CD14-positive monocyte (primary cell): ENCODE results near the gene THAP2. TPM values are rescaled to one million over a fixed set of nuclear protein-coding genes. Genes with fewer than 3 reads are reported as not detected.

ENCODE experiments used
- DNase-seq, 3 donors: peaks; one replicate each; pipeline ENCODE4 v3.0.0-alpha.2; 2011 to 2022
- H2AFZ ChIP-seq: 2 replicates; pipeline ENCODE4 v1.6.0; 2012; ENCODE audit warnings: mild to moderate bottlenecking, low read depth, low read length, inconsistent platforms; ENCODE audit not compliant: insufficient read depth, poor library complexity, severe bottlenecking
- H3K27ac ChIP-seq, 2 donors: 1 replicate in 1 of 2; 2 replicates in 1 of 2; pipeline ENCODE4 v1.5.1; 2012 to 2013; ENCODE audit warnings: low read length in 2 of 2, control low read depth in 1 of 2, inconsistent platforms in 1 of 2, low read depth in 1 of 2, mild to moderate bottlenecking in 1 of 2
- H3K27me3 ChIP-seq, 2 donors: one replicate each; pipeline versions ENCODE4 v1.6.0 to v1.6.1; 2011 to 2013; ENCODE audit warnings: low read length in 2 of 2; ENCODE audit not compliant: control insufficient read depth in 2 of 2, insufficient read depth in 2 of 2
- H3K36me3 ChIP-seq, 2 donors: replicated peaks in 1 of 2; 1 replicate in 1 of 2; 2 replicates in 1 of 2; pipeline versions ENCODE4 v1.5.1 to v1.6.1; 2012 to 2013; ENCODE audit warnings: low read length in 2 of 2, control low read depth in 1 of 2, inconsistent platforms in 1 of 2, mild to moderate bottlenecking in 1 of 2; ENCODE audit not compliant: insufficient read depth in 2 of 2, control insufficient read depth in 1 of 2
- H3K4me1 ChIP-seq, 2 donors: 1 replicate in 1 of 2; 2 replicates in 1 of 2; pipeline versions ENCODE4 v1.5.1 to v1.6.1; 2012 to 2013; ENCODE audit warnings: low read length in 2 of 2, control low read depth in 1 of 2, inconsistent platforms in 1 of 2, mild to moderate bottlenecking in 1 of 2, moderate library complexity in 1 of 2; ENCODE audit not compliant: insufficient read depth in 2 of 2, control insufficient read depth in 1 of 2
- H3K4me2 ChIP-seq: replicated peaks from 2 replicates; pipeline ENCODE3; 2012; ENCODE audit warnings: low read length, moderate library complexity, mild to moderate bottlenecking; ENCODE audit not compliant: poor library complexity, severe bottlenecking; ENCODE audit errors: extremely low read depth
- H3K4me3 ChIP-seq, 3 experiments: fragments of 200-600 bp in 1 of 3; sonication (generic) in 1 of 3; replicated peaks in 1 of 3; 1 replicate in 2 of 3; 2 replicates in 1 of 3; pipeline ENCODE4 v1.5.1; 2011 to 2013; ENCODE audit warnings: low read length in 3 of 3, mild to moderate bottlenecking in 3 of 3, control low read depth in 2 of 3, low read depth in 2 of 3, inconsistent platforms in 1 of 3, moderate library complexity in 1 of 3
- H3K79me2 ChIP-seq: 2 replicates; pipeline ENCODE4 v1.6.0; 2012; ENCODE audit warnings: mild to moderate bottlenecking, control low read depth, inconsistent platforms, low read length, moderate library complexity; ENCODE audit not compliant: insufficient read depth
- H3K9ac ChIP-seq: 2 replicates; pipeline ENCODE4 v1.6.0; 2017; ENCODE audit warnings: low read length, mild to moderate bottlenecking; ENCODE audit not compliant: insufficient read depth, poor library complexity, severe bottlenecking
- H3K9me3 ChIP-seq, 2 donors: replicated peaks in 1 of 2; 1 replicate in 1 of 2; 2 replicates in 1 of 2; pipeline versions ENCODE4 v1.5.1 to v1.6.1; 2012 to 2013; ENCODE audit warnings: low read length in 2 of 2, control low read depth in 1 of 2; ENCODE audit not compliant: control insufficient read depth in 1 of 2, insufficient read depth in 1 of 2
- H4K20me1 ChIP-seq: 2 replicates; pipeline ENCODE4 v1.6.0; 2012; ENCODE audit warnings: mild to moderate bottlenecking, low read length, control low read depth, moderate library complexity; ENCODE audit not compliant: insufficient read depth
- H3K27ac Mint-ChIP-seq, 7 donors: one replicate each; pipeline ENCODE4 v1.8.0; 2020; ENCODE audit warnings: mild to moderate bottlenecking in 7 of 7, mixed read lengths in 7 of 7, moderate library complexity in 6 of 7, inconsistent platforms in 2 of 7
- H3K27me3 Mint-ChIP-seq, 3 donors: one replicate each; pipeline ENCODE4 v1.8.0; 2021 to 2022; ENCODE audit warnings: low read depth in 3 of 3, mild to moderate bottlenecking in 3 of 3, mixed read lengths in 3 of 3, moderate library complexity in 3 of 3, inconsistent platforms in 1 of 3
- H3K36me3 Mint-ChIP-seq, 2 donors: one replicate each; pipeline ENCODE4 v1.8.0; 2020; ENCODE audit warnings: mixed read lengths in 2 of 2, inconsistent platforms in 1 of 2, mild to moderate bottlenecking in 1 of 2
- H3K4me1 Mint-ChIP-seq: one replicate; pipeline ENCODE4 v1.8.0; 2020; ENCODE audit warnings: mild to moderate bottlenecking, mixed read lengths
- H3K4me3 Mint-ChIP-seq, 2 donors: one replicate each; pipeline ENCODE4 v1.8.0; 2020; ENCODE audit warnings: mild to moderate bottlenecking in 2 of 2, mixed read lengths in 2 of 2, moderate library complexity in 1 of 2
- H3K9me3 Mint-ChIP-seq, 7 donors: one replicate each; pipeline ENCODE4 v1.8.0; 2020 to 2022; ENCODE audit warnings: mixed read lengths in 7 of 7, mild to moderate bottlenecking in 6 of 7, moderate library complexity in 6 of 7, inconsistent platforms in 2 of 7
- WGBS: methylation state at CpG from one replicate; pipeline ENCODE4 v1.1.5; 2013; ENCODE audit warnings: missing lambda C conversion rate; ENCODE audit not compliant: insufficient coverage; 5-methylcytosine and 5-hydroxymethylcytosine counted together
- intact Hi-C, 2 donors: fragments of 100-400 bp; cut with micrococcal nuclease; formaldehyde crosslinking; loops; one replicate each; pipeline versions ENCODE4 v1.15.0 to v1.15.1; 2023
- polyA plus RNA-seq, 3 donors: library from polyadenylated mRNA; depleted of rRNA in 1 of 3; unstranded in 2 of 3; stranded (reverse) in 1 of 3; fragments of 300-500 nt in 2 of 3; fragments of >200 nt in 1 of 3; fragmentation: Illumina TruSeq in 2 of 3; gene quantifications; 1 replicate in 2 of 3; 2 replicates in 1 of 3; pipeline ENCODE4 v1.2.3, GENCODE V29; 2012 to 2021
- TF ChIP-seq, protein P1 (sequence below): fragments of 200-600 bp; IDR thresholded peaks from one replicate; pipeline ENCODE4 v1.8.0; 2022; ENCODE audit warnings: antibody characterized with exemption, mild to moderate bottlenecking

Gene THAP2
- polyA plus RNA-seq, 3 donors = 3.5 to 16.3 (median 4.3) TPM

DNA sequence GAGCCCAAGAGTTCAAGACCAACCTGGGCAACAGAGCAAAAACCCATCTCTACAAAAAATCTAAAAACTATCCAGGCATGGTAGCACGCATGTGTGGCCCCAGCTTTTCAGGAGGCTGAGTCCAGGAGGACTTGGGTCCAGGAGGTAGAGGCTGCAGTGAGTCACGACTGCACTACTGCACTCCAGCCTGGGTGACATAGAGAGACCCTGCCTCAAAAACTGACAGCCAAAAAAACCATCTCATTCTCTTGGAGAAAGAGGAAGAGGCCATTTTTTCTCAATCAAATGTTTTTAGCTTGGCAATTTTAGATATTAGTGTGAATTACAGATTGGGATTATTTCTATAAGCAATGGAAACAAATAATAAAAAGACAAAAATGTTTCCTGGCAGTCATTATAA is 38.6 kb upstream of the THAP2 start:
- Mint-ChIP-seq H3K27ac (peak overlapping the region in 2 of 7 donors; percentile 41 to 71), H3K36me3 (peaks cover 73 to 91% of the 10 kb centered on the region in 2 donors)

DNA sequence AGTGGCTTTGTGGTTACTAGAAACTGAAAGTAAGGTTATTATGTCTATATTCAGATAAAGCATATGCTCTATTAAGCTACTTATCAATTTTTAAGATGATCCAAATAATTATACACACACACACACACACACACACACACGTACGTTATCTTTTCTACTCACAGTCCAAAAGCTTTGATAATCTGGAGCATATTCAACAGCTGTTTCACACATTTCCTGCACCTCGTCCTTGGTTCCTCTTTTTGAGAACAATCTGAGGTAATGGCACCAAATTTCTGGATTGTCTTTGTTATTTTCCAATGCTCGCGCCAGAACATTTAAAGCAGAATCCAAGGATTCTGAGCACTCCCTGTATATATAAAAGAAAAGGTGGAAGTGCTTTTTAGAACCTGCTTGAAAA is 38.0 kb upstream of the THAP2 start:
- Histone ChIP-seq H3K9ac (no peak overlapping the region), H3K36me3 (peaks cover 94 to 99% of the 10 kb centered on the region in 2 donors), H2AFZ (no peak overlapping the region), H3K4me1 (peaks cover 0 to 9% of the 10 kb centered on the region in 2 donors), H4K20me1 (peaks cover 88% of the 10 kb centered on the region), H3K79me2 (peaks cover 18% of the 10 kb centered on the region), H3K9me3 (no peaks in the 10 kb centered on the region), H3K4me2 (peak overlapping the region; percentile 34), H3K27ac (peak overlapping the region in 1 of 2 donors; percentile 59), H3K4me3 (peak overlapping the region in 1 of 3 experiments; percentile 28), H3K27me3 (no peaks in the 10 kb centered on the region)
- H3K9me3 Mint-ChIP-seq = no peaks in the 10 kb centered on the region
- peak overlapping the region in 6 of 7 donors; percentile 0 to 66 (median 48) for H3K27ac Mint-ChIP-seq
- peak; percentile 10 to 36 (median 19) for DNase-seq
- TF ChIP-seq, protein P1, sequence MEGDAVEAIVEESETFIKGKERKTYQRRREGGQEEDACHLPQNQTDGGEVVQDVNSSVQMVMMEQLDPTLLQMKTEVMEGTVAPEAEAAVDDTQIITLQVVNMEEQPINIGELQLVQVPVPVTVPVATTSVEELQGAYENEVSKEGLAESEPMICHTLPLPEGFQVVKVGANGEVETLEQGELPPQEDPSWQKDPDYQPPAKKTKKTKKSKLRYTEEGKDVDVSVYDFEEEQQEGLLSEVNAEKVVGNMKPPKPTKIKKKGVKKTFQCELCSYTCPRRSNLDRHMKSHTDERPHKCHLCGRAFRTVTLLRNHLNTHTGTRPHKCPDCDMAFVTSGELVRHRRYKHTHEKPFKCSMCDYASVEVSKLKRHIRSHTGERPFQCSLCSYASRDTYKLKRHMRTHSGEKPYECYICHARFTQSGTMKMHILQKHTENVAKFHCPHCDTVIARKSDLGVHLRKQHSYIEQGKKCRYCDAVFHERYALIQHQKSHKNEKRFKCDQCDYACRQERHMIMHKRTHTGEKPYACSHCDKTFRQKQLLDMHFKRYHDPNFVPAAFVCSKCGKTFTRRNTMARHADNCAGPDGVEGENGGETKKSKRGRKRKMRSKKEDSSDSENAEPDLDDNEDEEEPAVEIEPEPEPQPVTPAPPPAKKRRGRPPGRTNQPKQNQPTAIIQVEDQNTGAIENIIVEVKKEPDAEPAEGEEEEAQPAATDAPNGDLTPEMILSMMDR = no peak
- 0% methylated on average over 1 of the region's 5 CpGs for WGBS
- no peak overlapping the region for H3K4me3 Mint-ChIP-seq
- H3K27me3 Mint-ChIP-seq = peaks cover 0 to 3% (median 0%) of the 10 kb centered on the region in 3 donors
- intact Hi-C loops = no loop called here
- H3K36me3 Mint-ChIP-seq = peaks cover 72 to 91% of the 10 kb centered on the region in 2 donors
- H3K4me1 Mint-ChIP-seq = peaks cover 5% of the 10 kb centered on the region

More for the DNA sequence above, 38.6 kb upstream of the THAP2 start:
- peaks cover 0 to 9% of the 10 kb centered on the region in 2 donors for H3K4me1 ChIP-seq
- H3K27ac ChIP-seq = no peak overlapping the region
- H3K4me3 ChIP-seq = no peak overlapping the region
- no peak overlapping the region for H2AFZ ChIP-seq
- H3K4me2 ChIP-seq = no peak overlapping the region
- intact Hi-C loops = no loop called here
- H4K20me1 ChIP-seq = peaks cover 89% of the 10 kb centered on the region
- WGBS = no CpG with 5 or more reads among the region's 2 CpGs
- Mint-ChIP-seq H3K9me3 (no peaks in the 10 kb centered on the region), H3K4me3 (no peak overlapping the region), H3K4me1 (peaks cover 5% of the 10 kb centered on the region), H3K27me3 (peaks cover 0 to 3% (median 0%) of the 10 kb centered on the region in 3 donors)
- peaks cover 94 to 99% of the 10 kb centered on the region in 2 donors for H3K36me3 ChIP-seq
- H3K9ac ChIP-seq = no peak overlapping the region
- no peak for DNase-seq
- H3K9me3 ChIP-seq = no peaks in the 10 kb centered on the region
- TF ChIP-seq, protein P1 = no peak
- H3K79me2 ChIP-seq = peaks cover 18% of the 10 kb centered on the region
- H3K27me3 ChIP-seq = no peaks in the 10 kb centered on the region
